AG20443 (cell line): ENCODE measurements around the gene PAM.

Experiments used
- DNase-seq: peaks from one replicate; pipeline ENCODE4 v3.0.0; 2012; ENCODE audit warnings: low spot score, mixed read lengths

PAM gene

GRCh38 chr5:102813740-102814139, 58.6 kb downstream of the PAM start:
- no peak for DNase-seq

GRCh38 chr5:102815084-102815483, 60.0 kb downstream of the PAM start:
- DNase-seq: no peak

- no peak for DNase-seq
These were observed 60.6 kb downstream of the PAM start for GRCh38 chr5:102815540-102816332.

- DNase-seq: no peak
These were observed 63.2 kb downstream of the PAM start for GRCh38 chr5:102818345-102818744.

GRCh38 chr5:102818934-102819333, 63.8 kb downstream of the PAM start:
- no peak for DNase-seq

- DNase-seq: no peak
These were observed 64.5 kb downstream of the PAM start for GRCh38 chr5:102819634-102820033.

- DNase-seq: peak; percentile 40
These were observed 68.4 kb downstream of the PAM start for GRCh38 chr5:102823441-102823874.

- no peak for DNase-seq
These were observed 71.5 kb downstream of the PAM start for GRCh38 chr5:102826629-102827028.

- no peak for DNase-seq
These were observed 75.1 kb downstream of the PAM start for GRCh38 chr5:102830241-102830640.

GRCh38 chr5:102832445-102832844, 77.3 kb downstream of the PAM start:
- DNase-seq: no peak

- no peak for DNase-seq
These were observed 78.0 kb downstream of the PAM start for GRCh38 chr5:102833146-102833545.

GRCh38 chr5:102834438-102834964, 79.4 kb downstream of the PAM start:
- DNase-seq: no peak

GRCh38 chr5:102835717-102836116, 80.6 kb downstream of the PAM start:
- no peak for DNase-seq

GRCh38 chr5:102841021-102841420, 85.9 kb downstream of the PAM start:
- no peak for DNase-seq

GRCh38 chr5:102843997-102844396, 88.9 kb downstream of the PAM start:
- no peak for DNase-seq

- DNase-seq: no peak
These were observed 89.9 kb downstream of the PAM start for GRCh38 chr5:102845041-102845440.

GRCh38 chr5:102850503-102850902, 95.4 kb downstream of the PAM start:
- DNase-seq: no peak

- DNase-seq: no peak
These were observed 98.6 kb downstream of the PAM start for GRCh38 chr5:102853680-102854079.

GRCh38 chr5:102855681-102856388, 100.7 kb downstream of the PAM start:
- DNase-seq: no peak

- peak; percentile 53 for DNase-seq
These were observed 101.3 kb downstream of the PAM start for GRCh38 chr5:102856389-102856777.

GRCh38 chr5:102857076-102857818, 102.1 kb downstream of the PAM start:
- peak; percentile 73 for DNase-seq

- no peak for DNase-seq
These were observed 103.1 kb downstream of the PAM start for GRCh38 chr5:102858221-102858620.

GRCh38 chr5:102858808-102859207, 103.7 kb downstream of the PAM start:
- DNase-seq: peak; percentile 10
